ENCODE results near the gene PPP1R3C.

DNA sequence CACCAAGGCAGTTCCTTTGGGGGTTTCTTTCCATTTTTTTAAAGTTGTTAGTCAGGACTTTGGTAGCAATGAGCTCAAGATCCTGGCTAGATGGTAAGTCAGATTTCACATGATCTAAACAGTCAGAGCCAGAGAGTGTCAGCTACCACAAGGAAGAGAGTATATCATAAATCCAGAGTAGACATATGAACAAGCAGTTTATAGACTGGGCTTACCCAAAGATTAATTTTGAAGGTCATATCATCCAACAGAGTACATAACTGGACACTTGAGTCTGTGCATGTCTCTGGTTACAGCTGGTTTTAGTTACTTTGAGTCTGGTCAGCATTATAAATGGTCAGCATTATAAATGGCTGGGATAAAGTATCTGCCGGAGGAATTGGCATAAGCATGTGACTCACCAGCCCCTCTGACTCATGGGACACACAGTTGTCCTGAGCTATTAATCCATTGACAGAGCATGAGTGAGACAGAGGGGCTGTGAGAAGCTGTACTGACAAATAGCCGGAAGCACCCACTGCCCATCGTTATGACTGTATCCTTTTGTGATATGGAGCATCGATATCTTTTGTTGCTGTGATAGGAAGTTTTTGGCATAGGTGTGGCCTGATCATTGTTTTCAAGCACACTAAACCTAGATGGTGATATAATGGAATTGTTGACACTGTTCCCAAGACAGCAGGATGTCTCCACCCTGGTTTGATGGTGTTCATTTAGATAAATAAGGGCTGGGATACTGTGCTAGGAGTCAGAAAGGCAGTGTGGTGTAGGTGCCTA lies 19.3 kb downstream of the PPP1R3C start:
- no peak for TF ChIP-seq EZH2phosphoT487 (IDR thresholded peaks at IDR 0.05; ENCODE audit: borderline replicate concordance, low read length)
- TF ChIP-seq, protein P1, sequence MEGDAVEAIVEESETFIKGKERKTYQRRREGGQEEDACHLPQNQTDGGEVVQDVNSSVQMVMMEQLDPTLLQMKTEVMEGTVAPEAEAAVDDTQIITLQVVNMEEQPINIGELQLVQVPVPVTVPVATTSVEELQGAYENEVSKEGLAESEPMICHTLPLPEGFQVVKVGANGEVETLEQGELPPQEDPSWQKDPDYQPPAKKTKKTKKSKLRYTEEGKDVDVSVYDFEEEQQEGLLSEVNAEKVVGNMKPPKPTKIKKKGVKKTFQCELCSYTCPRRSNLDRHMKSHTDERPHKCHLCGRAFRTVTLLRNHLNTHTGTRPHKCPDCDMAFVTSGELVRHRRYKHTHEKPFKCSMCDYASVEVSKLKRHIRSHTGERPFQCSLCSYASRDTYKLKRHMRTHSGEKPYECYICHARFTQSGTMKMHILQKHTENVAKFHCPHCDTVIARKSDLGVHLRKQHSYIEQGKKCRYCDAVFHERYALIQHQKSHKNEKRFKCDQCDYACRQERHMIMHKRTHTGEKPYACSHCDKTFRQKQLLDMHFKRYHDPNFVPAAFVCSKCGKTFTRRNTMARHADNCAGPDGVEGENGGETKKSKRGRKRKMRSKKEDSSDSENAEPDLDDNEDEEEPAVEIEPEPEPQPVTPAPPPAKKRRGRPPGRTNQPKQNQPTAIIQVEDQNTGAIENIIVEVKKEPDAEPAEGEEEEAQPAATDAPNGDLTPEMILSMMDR (IDR thresholded peaks at IDR 0.05; ENCODE audit: low read depth, low read length, poor library complexity, severe bottlenecking) = no peak

Measured in DOHH2 (cell line).